Pancreas (tissue), 10 donors: ENCODE results near the gene CBFA2T3. TPM values are rescaled to one million over a fixed set of nuclear protein-coding genes. Genes with fewer than 3 reads are reported as not detected.

Experiments used
- ATAC-seq, 4 donors: fragments of 200-7000 bp; cut with Tn5 transposase; one replicate each; pipeline versions ENCODE4 v1.8.0 to v1.9.1; 2020; ENCODE audit warnings: mild to moderate bottlenecking in 4 of 4, moderate library complexity in 4 of 4
- DNase-seq, 6 donors: peaks; one replicate each; pipeline ENCODE4 v3.0.0-alpha.2; 2020
- FAIRE-seq: peaks from 2 replicates; lab custom pipeline; 2012; peaks lifted over from hg19 to GRCh38; lab: Jason Lieb, UNC
- H3K27ac ChIP-seq, 4 donors: fragments of 200-600 bp; sonication (generic); 1 replicate in 3 of 4; 2 replicates in 1 of 4; pipeline versions ENCODE4 v1.5.0 to v1.8.0; 2020
- H3K27me3 ChIP-seq, 4 donors: fragments of 200-600 bp; one replicate each; pipeline ENCODE4 v1.8.0; 2021
- H3K36me3 ChIP-seq, 3 donors: fragments of 200-600 bp; sonication (generic) in 1 of 3; one replicate each; pipeline versions ENCODE4 v1.5.0 to v1.8.0; 2020 to 2021
- H3K4me1 ChIP-seq, 3 donors: fragments of 200-600 bp; one replicate each; pipeline ENCODE4 v1.8.0; 2021
- H3K4me3 ChIP-seq, 4 donors: fragments of 200-600 bp; sonication (generic) in 2 of 4; one replicate each; pipeline versions ENCODE4 v1.5.0 to v1.8.0; 2020 to 2021
- H3K9me3 ChIP-seq, 4 donors: fragments of 200-600 bp; one replicate each; pipeline ENCODE4 v1.8.0; 2021
- CTCF ChIP-seq, 4 donors: fragments of 200-600 bp; sonication (generic) in 3 of 4; IDR thresholded peaks; one replicate each; pipeline versions ENCODE4 v1.5.0 to v1.8.0; 2021; ENCODE audit warnings: antibody characterized with exemption in 4 of 4
- WGBS, 2 donors: extraction: QIAGEN DNeasy Blood & Tissue Kit; methylation state at CpG; one replicate each; pipeline ENCODE4 v1.1.7; 2013; 5-methylcytosine and 5-hydroxymethylcytosine counted together
- intact Hi-C, 3 donors: fragments of 100-400 bp; cut with DNase I; formaldehyde crosslinking; loops; one replicate each; pipeline versions ENCODE4 v1.11.1 to v1.14.2; 2022
- polyA plus RNA-seq, 2 donors: library from polyadenylated mRNA; stranded (reverse); fragments of 200-250 nt; gene quantifications; one replicate each; pipeline ENCODE4 v1.2.3, GENCODE V29; 2013
- total RNA-seq, 6 donors: library from RNA; stranded (reverse); fragmentation: NEBNext Ultra II Directional in 4 of 6; extraction: Animal tissue kit (Norgen Biotek cat#: 25700) in 4 of 6; gene quantifications; one replicate each; pipeline versions ENCODE4 v1.2.1 to v1.2.4, GENCODE V29; 2021 to 2023
- donor health status: healthy with polysubstance abuse.
- donor health status: DM: no; HTN: no; CAD: no; lungs with moderate emphysema.
- donor health status: DM: no; HTN: no; CAD: no.
- donor health status: control.
- donor health status: control.
- donor health status: Bipolar disorder and iron deficiency.
- donor health status: DM: yes; HTN: yes; CAD: no.
- donor health status: DM: no; HTN: no; CAD: no.
- donor health status: DM: no; HTN: no; CAD: no.
- donor health status: DM: yes; HTN: yes; CAD: no.

CBFA2T3 gene
- total and polyA plus RNA-seq, 8 donors = 8.7 to 27.0 (median 21.9) TPM

- Histone ChIP-seq H3K4me3 (no peak overlapping the region), H3K27ac (no peak overlapping the region), H3K36me3 (no peaks in the 10 kb centered on the region), H3K9me3 (no peaks in the 10 kb centered on the region), H3K27me3 (no peaks in the 10 kb centered on the region), H3K4me1 (peaks cover 0 to 6% (median 0%) of the 10 kb centered on the region in 3 donors)
- FAIRE-seq = no peak
- no peak for ATAC-seq
- peak in 1 of 6 donors; percentile 49 for DNase-seq
- intact Hi-C loops = no loop called here
- no peak for TF ChIP-seq CTCF (IDR thresholded peaks at IDR 0.05)
- 90 to 91% methylated on average over 19 of the region's 19 CpGs for WGBS, 2 donors
Observed at GRCh38 chr16:88851616-88852015, 125.4 kb downstream of the CBFA2T3 start.

- WGBS, 2 donors = 93 to 95% methylated on average over 33 of the region's 33 CpGs
- no peaks in the 10 kb centered on the region for H3K9me3 ChIP-seq
- ATAC-seq = no peak
- no peaks in the 10 kb centered on the region for H3K36me3 ChIP-seq
- H3K27ac ChIP-seq = no peak overlapping the region
- no peak overlapping the region for H3K4me3 ChIP-seq
- intact Hi-C loops = no loop called here
- H3K4me1 ChIP-seq = peaks cover 0 to under 1% (median 0%) of the 10 kb centered on the region in 3 donors
- no peaks in the 10 kb centered on the region for H3K27me3 ChIP-seq
- no peak for DNase-seq
- FAIRE-seq = no peak
- no peak for TF ChIP-seq CTCF (IDR thresholded peaks at IDR 0.05)
Observed at GRCh38 chr16:88850531-88851199, 126.3 kb downstream of the CBFA2T3 start.

GRCh38 chr16:88848557-88848956 is 128.4 kb downstream of the CBFA2T3 start:
- no peak for TF ChIP-seq CTCF (IDR thresholded peaks at IDR 0.05)
- no peaks in the 10 kb centered on the region for H3K36me3 ChIP-seq
- no peaks in the 10 kb centered on the region for H3K9me3 ChIP-seq
- no peak overlapping the region for H3K4me3 ChIP-seq
- no peak for ATAC-seq
- H3K27ac ChIP-seq = no peak overlapping the region
- no peaks in the 10 kb centered on the region for H3K27me3 ChIP-seq
- intact Hi-C loops = no loop called here
- H3K4me1 ChIP-seq = no peaks in the 10 kb centered on the region
- peak in 1 of 6 donors; percentile 63 for DNase-seq
- no peak for FAIRE-seq
- WGBS, 2 donors = 90 to 92% methylated on average over 21 of the region's 21 CpGs

- 92 to 94% methylated on average over 18 of the region's 18 CpGs for WGBS, 2 donors
- no peak for TF ChIP-seq CTCF (IDR thresholded peaks at IDR 0.05)
- FAIRE-seq = no peak
- Histone ChIP-seq H3K27ac (no peak overlapping the region), H3K4me1 (no peaks in the 10 kb centered on the region), H3K4me3 (no peak overlapping the region), H3K9me3 (no peaks in the 10 kb centered on the region), H3K36me3 (no peaks in the 10 kb centered on the region), H3K27me3 (no peaks in the 10 kb centered on the region)
- intact Hi-C loops = no loop called here
- ATAC-seq = no peak
- DNase-seq = no peak
Observed at GRCh38 chr16:88847654-88848053, 129.4 kb downstream of the CBFA2T3 start.

- Histone ChIP-seq H3K27me3 (no peaks in the 10 kb centered on the region), H3K9me3 (no peaks in the 10 kb centered on the region), H3K4me1 (no peaks in the 10 kb centered on the region), H3K36me3 (no peaks in the 10 kb centered on the region), H3K4me3 (no peak overlapping the region), H3K27ac (no peak overlapping the region)
- ATAC-seq = no peak
- TF ChIP-seq CTCF (IDR thresholded peaks at IDR 0.05) = no peak
- 96 to 97% methylated on average over 9 of the region's 9 CpGs for WGBS, 2 donors
- FAIRE-seq = no peak
- intact Hi-C loops = no loop called here
- DNase-seq = peak in 1 of 6 donors; percentile 38
Observed at GRCh38 chr16:88846088-88846487, 130.9 kb downstream of the CBFA2T3 start.
